Measurements from ENCODE around the gene TTC39A.
A peak's percentile ranks its signal among the peaks of the same experiment; 100 is the strongest.
"Not testable (repeated sequence)": the region's sequence is repeated elsewhere in the genome, so short reads cannot be mapped to it uniquely, and the experiment has no call there.

The TTC39A gene

GRCh38 chr1:51264451-51264850, 65.9 kb downstream of the TTC39A start:
- no peak for DNase-seq

GRCh38 chr1:51263147-51263877, 67.0 kb downstream of the TTC39A start:
- no peak for DNase-seq

GRCh38 chr1:51255331-51255730, 75.0 kb downstream of the TTC39A start:
- no peak for DNase-seq

GRCh38 chr1:51253691-51254090, 76.7 kb downstream of the TTC39A start:
- no peak for DNase-seq

GRCh38 chr1:51252366-51252765, 78.0 kb downstream of the TTC39A start:
- no peak for DNase-seq

- DNase-seq = not testable (repeated sequence)
These were observed 79.2 kb downstream of the TTC39A start for GRCh38 chr1:51251165-51251564.

- DNase-seq = not testable (repeated sequence)
These were observed 79.6 kb downstream of the TTC39A start for GRCh38 chr1:51250729-51251128.

GRCh38 chr1:51249445-51249844, 80.9 kb downstream of the TTC39A start:
- DNase-seq = no peak

GRCh38 chr1:51247499-51247898, 82.9 kb downstream of the TTC39A start:
- no peak for DNase-seq

GRCh38 chr1:51247022-51247421, 83.3 kb downstream of the TTC39A start:
- DNase-seq = peak in 1 of 5 experiments; percentile 42

- no peak for DNase-seq
These were observed 87.8 kb downstream of the TTC39A start for GRCh38 chr1:51242546-51242945.

GRCh38 chr1:51241119-51241518, 89.2 kb downstream of the TTC39A start:
- no peak for DNase-seq

- no peak for DNase-seq
These were observed 90.3 kb downstream of the TTC39A start for GRCh38 chr1:51240084-51240483.

- no peak for DNase-seq
These were observed 92.3 kb downstream of the TTC39A start for GRCh38 chr1:51238034-51238403.

GRCh38 chr1:51237351-51238033, 92.9 kb downstream of the TTC39A start:
- no peak for DNase-seq

All from T-helper 2 cell (primary cell).